ENCODE measurements around the gene STXBP4. TPM values are rescaled to one million over a fixed set of nuclear protein-coding genes. Genes with fewer than 3 reads are reported as not detected.

STXBP4 gene
- total RNA-seq: 10.2 and 13.5 TPM in 2 replicates

GRCh38 chr17:54968262-54968987 is at the start of gene STXBP4, which contains the start of gene COX11:
STXBP4 (plus strand) TSS chr17:54968765; CDS start chr17:54986220, 17,455 bp downstream.
COX11 (minus strand) TSS chr17:54968654; CDS start chr17:54968646, 8 bp downstream.

Other genes with a start within 250 kb of the STXBP4 start
- 15.5 and 23.7 TPM in 2 replicates for gene TOM1L1, start 67.9 kb upstream of the STXBP4 start, total RNA-seq
- gene COX11, start 111 bp upstream of the STXBP4 start, total RNA-seq: 39.7 and 60.8 TPM in 2 replicates

All from regular cardiac myocyte (primary cell).